A549 (cell line): ENCODE data around the gene PLCL1. TPM values are rescaled to one million over a fixed set of nuclear protein-coding genes. Genes with fewer than 3 reads are reported as not detected.

Source experiments
- ATAC-seq, 2 experiments: fragments of 200-7000 bp in 1 of 2; fragments of >200 bp in 1 of 2; cut with Nextera tagmentation in 1 of 2; cut with Tn5 transposase in 1 of 2; 3 replicates each; pipeline versions ENCODE4 v1.8.0 to v1.9.1; 2018 to 2020; ENCODE audit warnings: mild to moderate bottlenecking in 1 of 2, moderate library complexity in 1 of 2
- CTCF ChIA-PET: fragments of 300-600 bp; sonication (Branson Sonifier 250); formaldehyde crosslinking; extraction: SDS; loops from one replicate; lab custom pipeline; 2021; ENCODE audit warnings: antibody characterized with exemption, inconsistent platforms; lab: Yijun Ruan, JAX
- POLR2A ChIA-PET: fragments of 350-600 bp; formaldehyde crosslinking; extraction: SDS; loops from one replicate; lab custom pipeline; 2021; ENCODE audit warnings: antibody characterized with exemption, inconsistent platforms; lab: Yijun Ruan, JAX
- DNase-seq, 2 experiments: peaks; one replicate each; pipeline versions ENCODE4 v3.0.0 to v3.0.0-alpha.2; 2011 to 2016; ENCODE audit warnings: low read depth in 1 of 2, low spot score in 1 of 2
- FAIRE-seq: peaks from 2 replicates; lab custom pipeline; 2011; peaks lifted over from hg19 to GRCh38; lab: Jason Lieb, UNC
- H3K27ac ChIP-seq, 2 experiments: fragments of >200 bp; sonication (Bioruptor Twin); formaldehyde crosslinking; 3 replicates each; pipeline ENCODE4 v1.5.1; 2016 to 2017
- H3K4me1 ChIP-seq: fragments of >200 bp; sonication (Bioruptor Twin); formaldehyde crosslinking; 3 replicates; pipeline ENCODE4 v1.6.1; 2016
- H3K4me2 ChIP-seq: fragments of >200 bp; sonication (Bioruptor Twin); formaldehyde crosslinking; 3 replicates; pipeline ENCODE4 v1.6.1; 2016
- H3K4me3 ChIP-seq: fragments of >200 bp; sonication (Bioruptor Twin); formaldehyde crosslinking; 3 replicates; pipeline ENCODE4 v1.5.1; 2016
- H3K9me3 ChIP-seq: fragments of >200 bp; sonication (Bioruptor Twin); formaldehyde crosslinking; 3 replicates; pipeline ENCODE4 v1.6.1; 2016
- ATOH8 ChIP-seq: fragments of 250-450 bp; sonication (Bioruptor Pico); IDR thresholded peaks from 2 replicates; pipeline ENCODE4 v1.5.0; 2020; ENCODE audit warnings: low read depth, mild to moderate bottlenecking, moderate library complexity
- BCL3 ChIP-seq: fragments of >200 bp; sonication (Bioruptor Twin); formaldehyde crosslinking; IDR thresholded peaks from 3 replicates; pipeline ENCODE4 v1.6.1; 2016
- CBX2 ChIP-seq: fragments of 200-600 bp; sonication (generic); IDR thresholded peaks from 2 replicates; pipeline ENCODE4 v1.6.1; 2016; ENCODE audit warnings: low read depth, mild to moderate bottlenecking, borderline replicate concordance
- CEBPB ChIP-seq, 2 experiments: fragments of >200 bp in 1 of 2; sonication (Bioruptor Twin) in 1 of 2; formaldehyde crosslinking in 1 of 2; IDR thresholded peaks; 2 replicates each; pipeline ENCODE4 v1.6.1; 2012 to 2016
- EHF ChIP-seq: fragments of 250-450 bp; sonication (Bioruptor Pico); IDR thresholded peaks from 2 replicates; pipeline ENCODE4 v1.5.0; 2020; ENCODE audit warnings: mild to moderate bottlenecking
- ELK1 ChIP-seq: fragments of 150-350 bp; IDR thresholded peaks from 2 replicates; pipeline ENCODE4 v1.6.1; 2014; ENCODE audit warnings: low read depth, mild to moderate bottlenecking, low read length
- EP300 ChIP-seq, 2 experiments: fragments of >200 bp; sonication (Bioruptor Twin); formaldehyde crosslinking; IDR thresholded peaks; 2 replicates in 1 of 2; 3 replicates in 1 of 2; pipeline ENCODE4 v1.6.1; 2016 to 2017
- ESRRA ChIP-seq: fragments of 150-350 bp; IDR thresholded peaks from 2 replicates; pipeline ENCODE4 v1.6.1; 2014; ENCODE audit warnings: mild to moderate bottlenecking, low read length, borderline replicate concordance
- HDAC2 ChIP-seq: fragments of 200-600 bp; sonication (generic); IDR thresholded peaks from 2 replicates; pipeline ENCODE4 v1.6.1; 2016
- HEYL ChIP-seq: fragments of 250-450 bp; sonication (Bioruptor Pico); IDR thresholded peaks from 2 replicates; pipeline ENCODE4 v1.8.0; 2021; ENCODE audit warnings: mild to moderate bottlenecking, moderate library complexity
- HOXA7 ChIP-seq: fragments of 250-450 bp; sonication (Bioruptor Pico); IDR thresholded peaks from 2 replicates; pipeline ENCODE4 v1.5.0; 2020; ENCODE audit warnings: mild to moderate bottlenecking, moderate library complexity
- HOXB5 ChIP-seq: fragments of 250-450 bp; sonication (Bioruptor Pico); IDR thresholded peaks from 2 replicates; pipeline ENCODE4 v1.5.0; 2020; ENCODE audit warnings: mild to moderate bottlenecking, moderate library complexity
- JUN ChIP-seq, 2 experiments: fragments of >200 bp; sonication (Bioruptor Twin); formaldehyde crosslinking; IDR thresholded peaks; 2 replicates in 1 of 2; 3 replicates in 1 of 2; pipeline ENCODE4 v1.6.1; 2016 to 2017
- JUNB ChIP-seq: fragments of >200 bp; sonication (Bioruptor Twin); formaldehyde crosslinking; IDR thresholded peaks from 2 replicates; pipeline ENCODE4 v1.6.1; 2016
- KDM1A ChIP-seq: fragments of 200-600 bp; sonication (generic); IDR thresholded peaks from 2 replicates; pipeline ENCODE4 v1.6.1; 2016; ENCODE audit warnings: low read depth, mild to moderate bottlenecking
- MAX ChIP-seq: IDR thresholded peaks from 2 replicates; pipeline ENCODE4 v1.6.1; 2012
- MAZ ChIP-seq: fragments of 150-350 bp; IDR thresholded peaks from 2 replicates; pipeline ENCODE4 v1.6.1; 2014; ENCODE audit warnings: antibody characterized with exemption, low read depth, low read length, borderline replicate concordance
- MYC ChIP-seq: IDR thresholded peaks from 2 replicates; pipeline ENCODE4 v1.6.1; 2012; ENCODE audit warnings: mild to moderate bottlenecking, inconsistent platforms, low read length, improper control_type of control experiment, borderline replicate concordance
- NPAS2 ChIP-seq: fragments of 250-450 bp; sonication (Bioruptor Pico); IDR thresholded peaks from 2 replicates; pipeline ENCODE4 v1.8.0; 2022; ENCODE audit warnings: mild to moderate bottlenecking, moderate library complexity, borderline replicate concordance
- PBX3 ChIP-seq: IDR thresholded peaks from 2 replicates; pipeline ENCODE4 v1.6.1; 2012
- POLR2A ChIP-seq: IDR thresholded peaks from 2 replicates; pipeline ENCODE4 v1.6.1; 2012; ENCODE audit warnings: mild to moderate bottlenecking, low read length
- RARB ChIP-seq: fragments of 250-450 bp; sonication (Bioruptor Pico); IDR thresholded peaks from 2 replicates; pipeline ENCODE4 v1.8.0; 2021; ENCODE audit warnings: mild to moderate bottlenecking, moderate library complexity
- RCOR1 ChIP-seq: fragments of 150-350 bp; IDR thresholded peaks from 2 replicates; pipeline ENCODE4 v1.6.1; 2014; ENCODE audit warnings: antibody characterized with exemption, low read length, low read depth
- SMC3 ChIP-seq: fragments of >200 bp; sonication (Bioruptor Twin); formaldehyde crosslinking; IDR thresholded peaks from 3 replicates; pipeline ENCODE4 v1.6.1; 2018; ENCODE audit warnings: inconsistent platforms
- TP53 ChIP-seq: fragments of 250-450 bp; sonication (Bioruptor Pico); IDR thresholded peaks from 2 replicates; pipeline ENCODE4 v1.5.0; 2021; ENCODE audit warnings: mild to moderate bottlenecking, moderate library complexity
- ZC3H11A ChIP-seq: fragments of 450-650 bp; IDR thresholded peaks from 2 replicates; pipeline ENCODE4 v1.6.1; 2014; ENCODE audit warnings: antibody characterized with exemption, mild to moderate bottlenecking
- ZFP36 ChIP-seq: fragments of 450-650 bp; IDR thresholded peaks from 2 replicates; pipeline ENCODE4 v1.6.1; 2014; ENCODE audit warnings: borderline replicate concordance; ENCODE audit not compliant: partially characterized antibody
- WGBS: methylation state at CpG from one replicate; pipeline ENCODE4 v1.1.6; 2017; ENCODE audit errors: missing lambda C conversion rate; 5-methylcytosine and 5-hydroxymethylcytosine counted together
- polyA plus RNA-seq, 4 experiments: library from polyadenylated mRNA; depleted of rRNA in 3 of 4; stranded (reverse); fragments of >200 nt; fragmentation: RNase III in 1 of 4; extraction: RNeasy Plus Mini Kit Qiagen cat#74134 plus additional on column Dnase treatment in 1 of 4; gene quantifications; 2 replicates in 3 of 4; 3 replicates in 1 of 4; pipeline ENCODE4 v1.2.3, GENCODE V29; 2011 to 2017

PLCL1 gene
- polyA plus RNA-seq, 2 of the 4 experiments (the other 2 are of a cell fraction), result 0.03 TPM

- no peak for TF ChIP-seq ZFP36
- TF ChIP-seq JUNB, result no peak
- TF ChIP-seq NPAS2, result no peak
Measured at GRCh38 chr2:198012025-198012424, 207.6 kb downstream of the PLCL1 start (continued).

GRCh38 chr2:198016243-198016642, 211.8 kb downstream of the PLCL1 start:
- POLR2A ChIA-PET, result no interaction called here
- TF ChIP-seq JUN (IDR thresholded peaks at IDR 0.05), result no peak
- TF ChIP-seq EP300 (IDR thresholded peaks at IDR 0.05), result no peak
- no peak for TF ChIP-seq HOXA7 (CRISPR knock-in tag)
- TF ChIP-seq TP53, result no peak
- no peak for TF ChIP-seq RCOR1
- no peak for TF ChIP-seq ATOH8 (CRISPR knock-in tag)
- no peak for TF ChIP-seq MAZ
- no peak for TF ChIP-seq ZC3H11A
- TF ChIP-seq MAX, result no peak
- CTCF ChIA-PET, result no interaction called here
- Histone ChIP-seq H3K4me1 (no peaks in the 10 kb centered on the region), H3K27ac (no peak overlapping the region), H3K4me3 (no peak overlapping the region), H3K4me2 (no peak overlapping the region), H3K9me3 (no peaks in the 10 kb centered on the region)
- 14% methylated on average over 4 of the region's 4 CpGs for WGBS
- ATAC-seq, result no peak
- DNase-seq, result no peak
- FAIRE-seq, result no peak

- no peak for FAIRE-seq
- Histone ChIP-seq H3K27ac (no peak overlapping the region), H3K4me2 (no peak overlapping the region), H3K9me3 (no peaks in the 10 kb centered on the region), H3K4me3 (no peak overlapping the region), H3K4me1 (no peaks in the 10 kb centered on the region)
- POLR2A ChIA-PET, result no interaction called here
- 0% methylated on average over 2 of the region's 2 CpGs for WGBS
- ATAC-seq, result no peak
- CTCF ChIA-PET, result no interaction called here
- TF ChIP-seq ESRRA, result no peak
- no peak for TF ChIP-seq ZC3H11A
- TF ChIP-seq MAZ, result no peak
- TF ChIP-seq EHF, result no peak
- TF ChIP-seq HEYL (CRISPR knock-in tag), result no peak
- no peak for TF ChIP-seq NPAS2
- no peak for TF ChIP-seq SMC3
- no peak for TF ChIP-seq TP53
- no peak for TF ChIP-seq CEBPB (IDR thresholded peaks at IDR 0.05)
- TF ChIP-seq BCL3, result no peak
- no peak for TF ChIP-seq CBX2
- no peak for TF ChIP-seq PBX3
- TF ChIP-seq HOXB5 (CRISPR knock-in tag), result no peak
- TF ChIP-seq POLR2A, result no peak
- TF ChIP-seq ELK1, result no peak
- TF ChIP-seq HDAC2, result no peak
- TF ChIP-seq MYC, result no peak
- no peak for TF ChIP-seq RARB
- TF ChIP-seq KDM1A, result no peak
- TF ChIP-seq, all 56 proteins: peak for 0
- DNase-seq, result no peak
Measured at GRCh38 chr2:198017068-198017467, 212.7 kb downstream of the PLCL1 start.
